ENCODE results near the gene CTNNA3.
"Not testable (repeated sequence)": the region's sequence is repeated elsewhere in the genome, so short reads cannot be mapped to it uniquely, and the experiment has no call there.

Gene CTNNA3

GRCh38 chr10:67696679-67697078, 684 bp upstream of the CTNNA3 start:
- TF ChIP-seq Cebpa-rat (IDR thresholded peaks at IDR 0.05) = no peak
- Histone ChIP-seq H4K20me1 (no peaks in the 10 kb centered on the region), H3K27me3 (no peaks in the 10 kb centered on the region), H3K9me3 (no peaks in the 10 kb centered on the region), H3K4me1 (no peaks in the 10 kb centered on the region), H3K4me3 (no peak overlapping the region), H3K4me2 (no peak overlapping the region), H3K36me3 (no peaks in the 10 kb centered on the region), H3K9ac (no peak overlapping the region), H3K27ac (no peak overlapping the region)

GRCh38 chr10:67695555-67695954, 440 bp downstream of the CTNNA3 start:
- H3K36me3 ChIP-seq = no peaks in the 10 kb centered on the region
- H3K9ac ChIP-seq = no peak overlapping the region
- no peaks in the 10 kb centered on the region for H3K27me3 ChIP-seq
- no peak overlapping the region for H3K4me2 ChIP-seq
- no peaks in the 10 kb centered on the region for H3K9me3 ChIP-seq
- H4K20me1 ChIP-seq = no peaks in the 10 kb centered on the region
- no peak for TF ChIP-seq Cebpa-rat (IDR thresholded peaks at IDR 0.05)
- no peak overlapping the region for H3K4me3 ChIP-seq
- no peaks in the 10 kb centered on the region for H3K4me1 ChIP-seq
- no peak overlapping the region for H3K27ac ChIP-seq

GRCh38 chr10:67691861-67692260, 4.1 kb downstream of the CTNNA3 start:
- H3K4me2 ChIP-seq, H4K20me1 ChIP-seq, H3K9me3 ChIP-seq, H3K9ac ChIP-seq, H3K36me3 ChIP-seq, H3K27me3 ChIP-seq, H3K27ac ChIP-seq, H3K4me1 ChIP-seq, H3K4me3 ChIP-seq: not testable (repeated sequence)

- not testable (repeated sequence) for H3K9ac ChIP-seq
These were observed 5.5 kb downstream of the CTNNA3 start for GRCh38 chr10:67690540-67690939.

GRCh38 chr10:67684140-67684539, 11.9 kb downstream of the CTNNA3 start:
- H3K4me1 ChIP-seq, H4K20me1 ChIP-seq, H3K27ac ChIP-seq, H3K4me3 ChIP-seq, H3K27me3 ChIP-seq, H3K4me2 ChIP-seq, H3K9ac ChIP-seq, H3K36me3 ChIP-seq: not testable (repeated sequence)
- peaks cover 30% of the 10 kb centered on the region for H3K9me3 ChIP-seq

More at GRCh38 chr10:67690540-67690939, 5.5 kb downstream of the CTNNA3 start:
- not testable (repeated sequence) for H4K20me1 ChIP-seq, H3K36me3 ChIP-seq, H3K9me3 ChIP-seq, H3K27ac ChIP-seq, H3K4me1 ChIP-seq, H3K4me3 ChIP-seq, H3K27me3 ChIP-seq, H3K4me2 ChIP-seq

GRCh38 chr10:67678335-67678974, 17.5 kb downstream of the CTNNA3 start:
- Histone ChIP-seq H4K20me1 (no peaks in the 10 kb centered on the region), H3K27ac (no peak overlapping the region), H3K36me3 (no peaks in the 10 kb centered on the region), H3K4me3 (no peak overlapping the region), H3K9me3 (peaks cover 7% of the 10 kb centered on the region), H3K4me1 (no peaks in the 10 kb centered on the region), H3K9ac (no peak overlapping the region), H3K27me3 (no peaks in the 10 kb centered on the region), H3K4me2 (no peak overlapping the region)
- TF ChIP-seq Cebpa-rat (IDR thresholded peaks at IDR 0.05) = no peak

GRCh38 chr10:67676208-67676825, 19.7 kb downstream of the CTNNA3 start:
- Histone ChIP-seq H3K27ac (no peak overlapping the region), H4K20me1 (no peaks in the 10 kb centered on the region), H3K4me1 (no peaks in the 10 kb centered on the region), H3K9me3 (no peaks in the 10 kb centered on the region), H3K27me3 (no peaks in the 10 kb centered on the region), H3K36me3 (no peaks in the 10 kb centered on the region), H3K4me3 (no peak overlapping the region), H3K9ac (no peak overlapping the region), H3K4me2 (no peak overlapping the region)
- TF ChIP-seq Cebpa-rat (IDR thresholded peaks at IDR 0.05) = no peak

GRCh38 chr10:67670401-67670800, 25.6 kb downstream of the CTNNA3 start:
- Histone ChIP-seq H4K20me1 (no peaks in the 10 kb centered on the region), H3K9ac (no peak overlapping the region), H3K27me3 (no peaks in the 10 kb centered on the region), H3K36me3 (no peaks in the 10 kb centered on the region), H3K4me3 (no peak overlapping the region), H3K4me1 (no peaks in the 10 kb centered on the region), H3K9me3 (no peaks in the 10 kb centered on the region), H3K4me2 (no peak overlapping the region), H3K27ac (no peak overlapping the region)
- TF ChIP-seq Cebpa-rat (IDR thresholded peaks at IDR 0.05) = no peak

- no peak for TF ChIP-seq Cebpa-rat (IDR thresholded peaks at IDR 0.05)
- no peak overlapping the region for H3K27ac ChIP-seq
- H3K27me3 ChIP-seq = no peaks in the 10 kb centered on the region
- no peak overlapping the region for H3K4me2 ChIP-seq
- no peaks in the 10 kb centered on the region for H3K4me1 ChIP-seq
- H3K36me3 ChIP-seq = no peaks in the 10 kb centered on the region
- H3K9me3 ChIP-seq = no peaks in the 10 kb centered on the region
- H3K9ac ChIP-seq = no peak overlapping the region
- H3K4me3 ChIP-seq = no peak overlapping the region
- no peaks in the 10 kb centered on the region for H4K20me1 ChIP-seq
These were observed 26.0 kb downstream of the CTNNA3 start for GRCh38 chr10:67669978-67670377.

GRCh38 chr10:67668448-67668847, 27.5 kb downstream of the CTNNA3 start:
- no peaks in the 10 kb centered on the region for H4K20me1 ChIP-seq
- H3K4me2 ChIP-seq = no peak overlapping the region
- H3K36me3 ChIP-seq = no peaks in the 10 kb centered on the region
- no peaks in the 10 kb centered on the region for H3K4me1 ChIP-seq
- H3K9me3 ChIP-seq = no peaks in the 10 kb centered on the region
- H3K9ac ChIP-seq = no peak overlapping the region
- no peaks in the 10 kb centered on the region for H3K27me3 ChIP-seq
- TF ChIP-seq Cebpa-rat (IDR thresholded peaks at IDR 0.05) = no peak
- no peak overlapping the region for H3K4me3 ChIP-seq
- no peak overlapping the region for H3K27ac ChIP-seq

GRCh38 chr10:67667035-67667425, 29.0 kb downstream of the CTNNA3 start:
- H3K9me3 ChIP-seq = no peaks in the 10 kb centered on the region
- H3K4me2 ChIP-seq = no peak overlapping the region
- no peaks in the 10 kb centered on the region for H3K27me3 ChIP-seq
- no peak overlapping the region for H3K4me3 ChIP-seq
- no peaks in the 10 kb centered on the region for H3K36me3 ChIP-seq
- no peak for TF ChIP-seq Cebpa-rat (IDR thresholded peaks at IDR 0.05)
- no peak overlapping the region for H3K9ac ChIP-seq
- H4K20me1 ChIP-seq = no peaks in the 10 kb centered on the region
- H3K27ac ChIP-seq = no peak overlapping the region
- H3K4me1 ChIP-seq = no peaks in the 10 kb centered on the region

Measured in BLaER1 (cell line).